NCI-H187 (cell line): Measurements from ENCODE around the gene DISC1.
"Not testable (repeated sequence)": the region's sequence is repeated elsewhere in the genome, so short reads cannot be mapped to it uniquely, and the experiment has no call there.

Source experiments
- DNase-seq, 2 experiments: peaks; one replicate each; lab custom pipeline; 2025; lab: John Stamatoyannopoulos, UW

The DISC1 gene

DNA sequence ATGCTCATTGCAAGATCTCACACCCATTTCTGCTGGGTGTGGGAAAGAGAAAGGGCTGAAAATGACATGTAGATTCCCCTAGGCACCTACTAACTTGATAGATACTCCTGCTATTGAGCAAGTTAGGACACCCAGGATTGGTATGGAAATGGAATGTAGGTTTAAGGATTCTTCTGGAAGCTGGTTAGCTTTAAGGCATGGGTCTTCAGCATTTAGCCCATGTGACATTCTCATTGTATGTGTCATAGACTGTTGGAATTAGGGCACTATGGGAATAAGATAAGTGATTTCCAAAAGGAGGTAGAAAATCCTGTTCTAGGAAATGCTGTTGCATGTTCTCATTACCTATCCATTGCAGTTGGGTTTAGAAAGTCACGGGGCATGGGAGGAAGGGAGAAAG, 76.2 kb downstream of the DISC1 start:
- DNase-seq: no peak

DNA sequence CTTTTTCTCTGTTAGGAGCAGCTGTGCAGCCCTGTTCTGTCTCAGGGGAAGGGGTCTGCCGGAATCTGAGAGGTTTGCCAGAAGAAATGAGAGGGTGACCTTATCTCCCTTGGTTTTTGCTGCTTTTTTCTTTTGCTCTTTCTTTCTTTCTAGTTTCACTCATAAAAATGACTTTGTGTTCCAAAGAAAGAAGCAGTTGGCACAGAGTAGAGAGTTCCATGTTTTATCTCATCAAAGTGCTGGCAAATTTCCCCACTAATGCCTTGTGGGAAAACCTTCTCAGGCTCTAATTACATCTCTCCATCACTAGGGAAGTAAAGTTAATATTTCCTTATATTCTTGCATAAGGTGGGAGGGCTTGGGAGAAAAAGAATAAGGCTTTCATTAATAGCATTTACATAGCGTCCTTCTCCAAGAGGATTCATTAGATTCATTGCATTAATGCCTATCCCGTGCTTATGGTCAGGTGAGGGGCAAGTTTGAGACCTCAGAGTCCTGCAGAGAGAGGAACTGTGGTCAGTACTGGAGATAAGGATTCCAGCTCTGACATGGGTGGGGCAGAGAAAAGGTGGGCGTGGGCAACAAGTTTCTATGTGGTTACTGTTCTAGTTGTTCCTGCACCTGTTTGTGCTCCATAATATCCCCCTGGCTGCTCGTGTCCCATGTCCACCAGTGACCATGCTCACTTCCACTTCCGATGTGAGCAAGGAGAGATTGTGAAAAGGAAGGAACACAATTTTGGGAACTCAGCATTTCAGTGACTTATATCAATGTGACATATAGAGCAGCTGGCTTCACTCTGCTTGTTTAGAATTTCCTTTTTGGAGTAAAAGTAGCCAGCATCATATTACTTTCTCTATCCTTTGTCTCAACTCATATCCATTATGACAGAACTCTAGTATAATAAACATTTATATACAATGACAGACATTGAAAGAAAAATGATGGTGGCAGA, 79.5 kb downstream of the DISC1 start:
- no peak for DNase-seq

- DNase-seq: no peak
These were observed 80.3 kb downstream of the DISC1 start for GRCh38 chr1:231706934-231707333.

- DNase-seq: no peak
These were observed 80.8 kb downstream of the DISC1 start for GRCh38 chr1:231707407-231707806.

- no peak for DNase-seq
These were observed 81.8 kb downstream of the DISC1 start for GRCh38 chr1:231708394-231708793.

- no peak for DNase-seq
These were observed 87.8 kb downstream of the DISC1 start for GRCh38 chr1:231714440-231714839.

DNA sequence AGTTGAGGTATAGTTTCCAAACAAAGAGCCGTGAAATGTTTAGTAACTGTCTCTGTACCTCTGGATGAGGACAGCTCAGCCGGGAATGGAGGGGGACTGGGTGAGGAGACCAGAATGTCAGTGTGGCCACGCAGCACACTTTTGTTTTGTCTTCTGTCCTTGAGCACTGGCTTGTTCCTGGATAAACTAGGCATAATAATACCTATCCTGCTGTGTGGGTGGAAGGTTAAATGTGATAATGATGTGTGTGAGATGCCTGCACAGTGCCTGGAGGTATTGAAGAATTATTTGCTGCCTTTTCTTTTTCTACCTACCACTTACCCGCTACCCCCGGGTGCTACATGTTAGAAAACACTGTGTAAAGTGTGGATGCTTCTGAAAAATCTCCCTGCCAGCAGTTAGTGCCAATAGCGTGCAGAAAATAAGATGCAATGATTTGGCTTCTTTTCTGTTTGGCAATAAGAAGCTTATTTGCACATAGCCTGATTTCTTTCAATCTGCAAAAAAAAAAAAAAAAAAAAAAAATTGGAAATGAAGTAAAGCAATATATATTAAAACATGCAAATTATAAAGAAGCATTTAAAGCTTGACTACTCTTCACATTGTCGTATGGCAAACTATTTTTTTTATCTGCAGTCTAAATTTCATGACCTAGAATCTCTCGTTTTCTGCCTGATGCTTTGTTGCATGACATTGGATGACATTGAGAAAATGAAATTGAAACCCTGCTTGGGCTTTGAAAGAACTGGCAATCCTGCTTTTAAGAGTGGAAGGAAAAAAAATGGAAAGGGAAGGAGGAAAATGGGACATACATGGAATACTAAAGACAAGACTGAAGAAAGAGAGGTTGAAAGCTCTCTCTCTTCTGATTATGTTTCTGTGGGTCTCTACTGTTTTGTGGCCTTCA, 89.5 kb downstream of the DISC1 start:
- no peak for DNase-seq

GRCh38 chr1:231716879-231717278, 90.3 kb downstream of the DISC1 start:
- DNase-seq: no peak

DNA sequence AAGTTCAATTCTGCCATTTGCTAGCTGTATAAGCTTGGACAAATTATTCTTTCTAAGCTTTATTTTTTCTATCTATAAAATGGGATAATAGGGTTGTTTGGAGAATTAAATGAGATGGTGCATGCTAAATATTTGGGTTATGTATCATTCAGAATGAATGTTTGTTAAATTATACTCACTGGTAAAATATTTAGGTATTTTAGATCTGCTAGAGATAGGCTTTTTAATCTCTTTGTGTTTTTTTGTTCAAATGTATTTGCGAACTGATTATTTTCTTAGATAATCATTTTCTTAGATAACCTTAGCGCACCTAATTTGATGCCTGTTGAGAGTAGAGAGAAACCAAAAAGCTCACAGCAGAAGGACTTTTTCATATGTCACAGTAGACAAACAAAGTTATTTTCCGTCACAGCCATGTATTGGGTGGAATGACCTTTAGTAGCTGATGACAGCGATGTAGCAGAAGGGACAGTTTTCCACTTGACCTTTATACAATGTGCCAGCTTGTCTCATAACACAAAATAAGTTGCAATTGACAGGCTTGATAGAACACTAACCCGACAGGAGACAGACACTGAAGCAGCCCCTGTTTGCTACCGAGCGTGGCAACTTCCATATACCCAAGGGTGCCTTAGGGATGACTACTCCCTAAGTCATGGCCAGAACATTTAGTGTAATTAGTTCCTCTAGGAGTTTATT, 93.0 kb downstream of the DISC1 start:
- DNase-seq: no peak

GRCh38 chr1:231720652-231721325, 94.2 kb downstream of the DISC1 start:
- no peak for DNase-seq

- no peak for DNase-seq
These were observed 94.8 kb downstream of the DISC1 start for GRCh38 chr1:231721436-231721835.

- DNase-seq: no peak
These were observed 95.8 kb downstream of the DISC1 start for GRCh38 chr1:231722356-231722755.

DNA sequence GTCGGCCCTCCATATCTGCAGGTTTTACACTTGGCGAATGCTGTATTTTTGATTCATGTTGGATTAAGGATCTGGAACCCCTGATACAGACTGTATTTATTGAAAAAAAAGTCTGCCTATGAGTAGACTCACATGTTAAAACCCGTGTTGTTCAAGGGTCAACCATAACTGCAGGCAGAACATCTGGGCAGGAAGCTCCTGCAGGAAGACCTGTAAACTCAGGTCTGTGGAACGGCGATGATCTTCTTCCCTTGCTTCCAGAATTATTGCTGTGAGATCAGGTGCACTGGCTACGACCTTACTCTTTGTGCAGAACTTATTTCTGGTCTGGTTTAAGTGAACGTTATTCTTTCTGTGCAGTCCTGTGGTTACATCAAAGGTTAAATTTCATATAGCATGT, 96.6 kb downstream of the DISC1 start:
- DNase-seq: no peak

GRCh38 chr1:231724041-231724440, 97.5 kb downstream of the DISC1 start:
- no peak for DNase-seq

GRCh38 chr1:231724876-231725647, 98.5 kb downstream of the DISC1 start:
- no peak for DNase-seq

GRCh38 chr1:231727171-231727570, 100.6 kb downstream of the DISC1 start:
- DNase-seq: no peak

DNA sequence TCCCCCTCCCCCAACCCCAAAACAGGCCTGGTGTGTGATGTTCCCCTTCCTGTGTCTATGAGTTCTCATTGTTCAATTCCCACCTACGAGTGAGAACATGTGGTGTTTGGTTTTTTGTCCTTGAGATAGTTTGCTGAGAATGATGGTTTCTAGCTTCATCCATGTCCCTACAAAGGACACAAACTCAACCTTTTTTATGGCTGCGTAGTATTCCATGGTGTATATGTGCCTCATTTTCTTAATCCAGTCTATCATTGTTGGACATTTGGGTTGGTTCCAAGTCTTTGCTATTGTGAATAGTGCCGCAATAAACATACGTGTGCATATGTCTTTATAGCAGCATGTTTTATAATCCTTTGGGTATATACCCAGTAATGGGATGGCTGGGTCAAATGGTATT, 102.4 kb downstream of the DISC1 start:
- DNase-seq: not testable (repeated sequence)

- no peak for DNase-seq
These were observed 103.0 kb downstream of the DISC1 start for GRCh38 chr1:231729544-231729943.

GRCh38 chr1:231731268-231731667, 104.7 kb downstream of the DISC1 start:
- DNase-seq: no peak

DNA sequence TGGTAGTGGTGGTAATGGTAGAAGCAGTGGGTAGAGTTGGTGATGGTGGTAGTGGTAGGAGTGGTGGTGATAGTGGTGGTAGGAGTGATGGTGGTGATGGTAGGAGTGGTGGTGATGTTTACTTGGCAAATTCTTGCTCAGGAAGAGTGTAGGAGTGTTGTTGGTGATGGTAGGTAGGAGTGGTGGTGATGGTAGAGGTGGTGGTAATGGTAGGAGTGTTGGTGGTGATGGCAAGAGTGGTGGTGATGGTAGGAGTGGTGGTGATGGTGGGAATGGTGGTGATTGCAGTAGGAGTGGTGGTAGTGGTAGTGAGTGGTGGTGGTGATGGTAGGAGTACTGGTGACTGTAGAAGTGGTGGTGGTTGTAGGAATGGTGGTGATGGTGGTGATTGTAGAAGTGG, 106.5 kb downstream of the DISC1 start:
- DNase-seq: no peak

DNA sequence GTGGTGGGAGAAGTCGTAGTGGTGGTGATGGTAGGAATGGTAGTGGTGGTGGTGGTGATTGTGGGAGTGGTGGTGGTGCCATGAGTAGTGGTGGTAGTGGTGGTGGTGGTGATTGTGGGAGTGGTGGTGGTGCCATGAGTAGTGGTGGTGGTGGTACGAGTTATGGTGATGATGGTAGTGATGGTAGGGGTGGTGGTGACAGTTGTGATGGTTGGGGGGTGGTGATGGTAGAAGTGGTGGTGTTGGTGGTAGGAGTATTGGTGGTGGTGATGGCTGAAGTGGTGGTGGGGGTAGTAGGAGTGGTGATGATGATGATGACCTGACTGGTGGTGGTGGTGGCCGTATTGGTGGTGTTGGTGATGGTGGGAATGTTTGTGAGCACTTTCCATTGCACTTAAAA, 107.1 kb downstream of the DISC1 start:
- no peak for DNase-seq
